SKM-1 (cell line): ENCODE measurements around the gene TRPV3.

Experiments
- DNase-seq: peaks from one replicate; lab custom pipeline; 2025; ENCODE audit not compliant: unreplicated experiment; lab: John Stamatoyannopoulos, UW

TRPV3 gene

GRCh38 chr17:3547628-3548027 lies 10.0 kb downstream of the TRPV3 start:
- DNase-seq = no peak

GRCh38 chr17:3546997-3547396 lies 10.6 kb downstream of the TRPV3 start:
- DNase-seq = no peak

- no peak for DNase-seq
Measured at GRCh38 chr17:3546521-3546920, 11.1 kb downstream of the TRPV3 start.

GRCh38 chr17:3545151-3545550 lies 12.5 kb downstream of the TRPV3 start:
- no peak for DNase-seq

- no peak for DNase-seq
Measured at GRCh38 chr17:3544365-3544764, 13.2 kb downstream of the TRPV3 start.

- no peak for DNase-seq
Measured at GRCh38 chr17:3543453-3543852, 14.2 kb downstream of the TRPV3 start.

GRCh38 chr17:3542410-3543088 lies 15.1 kb downstream of the TRPV3 start:
- no peak for DNase-seq

GRCh38 chr17:3539881-3540540 lies 17.6 kb downstream of the TRPV3 start:
- no peak for DNase-seq

- DNase-seq = no peak
Measured at GRCh38 chr17:3536716-3537115, 20.9 kb downstream of the TRPV3 start.

- no peak for DNase-seq
Measured at GRCh38 chr17:3535253-3535995, 22.2 kb downstream of the TRPV3 start.

GRCh38 chr17:3534881-3535252 lies 22.7 kb downstream of the TRPV3 start:
- DNase-seq = no peak

GRCh38 chr17:3533752-3534151 lies 23.9 kb downstream of the TRPV3 start:
- no peak for DNase-seq

GRCh38 chr17:3532859-3533142 lies 24.8 kb downstream of the TRPV3 start:
- DNase-seq = no peak

- DNase-seq = no peak
Measured at GRCh38 chr17:3532106-3532858, 25.3 kb downstream of the TRPV3 start.

- no peak for DNase-seq
Measured at GRCh38 chr17:3531266-3532101, 26.1 kb downstream of the TRPV3 start.

GRCh38 chr17:3529817-3530741 lies 27.5 kb downstream of the TRPV3 start:
- DNase-seq = no peak

GRCh38 chr17:3528880-3529511 lies 28.6 kb downstream of the TRPV3 start:
- no peak for DNase-seq

GRCh38 chr17:3528403-3528851 lies 29.2 kb downstream of the TRPV3 start:
- DNase-seq = no peak

- DNase-seq = no peak
Measured at GRCh38 chr17:3527896-3528295, 29.7 kb downstream of the TRPV3 start.
